Measurements from ENCODE around the gene ASB4. TPM values are rescaled to one million over a fixed set of nuclear protein-coding genes. Genes with fewer than 3 reads are reported as not detected.

The ASB4 gene
- total RNA-seq, 4 donors from 2014 or later: 0.34 to 1.5 TPM; not detected in 2

GRCh38 chr7:95491634-95492314, 6.0 kb downstream of the ASB4 start:
- TF ChIP-seq POLR2A (IDR thresholded peaks at IDR 0.05): no peak
- TF ChIP-seq, protein P1, sequence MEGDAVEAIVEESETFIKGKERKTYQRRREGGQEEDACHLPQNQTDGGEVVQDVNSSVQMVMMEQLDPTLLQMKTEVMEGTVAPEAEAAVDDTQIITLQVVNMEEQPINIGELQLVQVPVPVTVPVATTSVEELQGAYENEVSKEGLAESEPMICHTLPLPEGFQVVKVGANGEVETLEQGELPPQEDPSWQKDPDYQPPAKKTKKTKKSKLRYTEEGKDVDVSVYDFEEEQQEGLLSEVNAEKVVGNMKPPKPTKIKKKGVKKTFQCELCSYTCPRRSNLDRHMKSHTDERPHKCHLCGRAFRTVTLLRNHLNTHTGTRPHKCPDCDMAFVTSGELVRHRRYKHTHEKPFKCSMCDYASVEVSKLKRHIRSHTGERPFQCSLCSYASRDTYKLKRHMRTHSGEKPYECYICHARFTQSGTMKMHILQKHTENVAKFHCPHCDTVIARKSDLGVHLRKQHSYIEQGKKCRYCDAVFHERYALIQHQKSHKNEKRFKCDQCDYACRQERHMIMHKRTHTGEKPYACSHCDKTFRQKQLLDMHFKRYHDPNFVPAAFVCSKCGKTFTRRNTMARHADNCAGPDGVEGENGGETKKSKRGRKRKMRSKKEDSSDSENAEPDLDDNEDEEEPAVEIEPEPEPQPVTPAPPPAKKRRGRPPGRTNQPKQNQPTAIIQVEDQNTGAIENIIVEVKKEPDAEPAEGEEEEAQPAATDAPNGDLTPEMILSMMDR (IDR thresholded peaks at IDR 0.05): no peak
- Histone ChIP-seq H3K9me3 (no peaks in the 10 kb centered on the region), H3K27ac (no peak overlapping the region), H3K4me1 (no peaks in the 10 kb centered on the region), H3K36me3 (no peaks in the 10 kb centered on the region), H3K27me3 (no peaks in the 10 kb centered on the region), H3K4me3 (no peak overlapping the region)
- no peak for DNase-seq
- intact Hi-C loops (cut with DNase I; ENCODE audit: low total_unique reads): no loop called here

DNA sequence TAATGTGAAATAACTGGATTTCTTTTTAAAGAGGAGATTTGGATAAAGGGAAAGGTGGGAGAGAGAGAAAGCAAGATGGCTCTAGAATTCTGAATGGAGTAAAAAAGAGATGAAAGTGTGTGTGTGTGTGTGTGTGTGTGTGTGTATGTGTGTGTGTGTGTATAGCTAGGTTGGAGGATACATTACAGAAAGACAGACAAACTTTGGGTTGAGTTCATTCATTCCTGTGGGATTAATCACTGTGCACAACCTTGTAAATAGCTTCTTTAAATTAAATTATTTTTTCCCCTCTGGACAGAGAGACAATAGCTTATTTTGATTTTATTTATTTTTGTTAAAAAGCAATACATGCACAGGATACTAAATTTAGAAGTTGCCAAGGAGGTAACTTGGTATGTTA, 7.5 kb downstream of the ASB4 start:
- Histone ChIP-seq H3K4me3 (no peak overlapping the region), H3K36me3 (no peaks in the 10 kb centered on the region), H3K27me3 (no peaks in the 10 kb centered on the region), H3K9me3 (no peaks in the 10 kb centered on the region), H3K4me1 (no peaks in the 10 kb centered on the region), H3K27ac (no peak overlapping the region)
- no peak for TF ChIP-seq POLR2A (IDR thresholded peaks at IDR 0.05)
- TF ChIP-seq, protein P1 (IDR thresholded peaks at IDR 0.05): no peak
- intact Hi-C loops (cut with DNase I; ENCODE audit: low total_unique reads): no loop called here
- DNase-seq: no peak

- Histone ChIP-seq H3K27me3 (no peaks in the 10 kb centered on the region), H3K4me1 (no peaks in the 10 kb centered on the region), H3K27ac (no peak overlapping the region), H3K9me3 (no peaks in the 10 kb centered on the region), H3K36me3 (no peaks in the 10 kb centered on the region), H3K4me3 (no peak overlapping the region)
- intact Hi-C loops (cut with DNase I; ENCODE audit: low total_unique reads): no loop called here
- no peak for TF ChIP-seq POLR2A (IDR thresholded peaks at IDR 0.05)
- TF ChIP-seq, protein P1 (IDR thresholded peaks at IDR 0.05): no peak
- no peak for DNase-seq
These were observed 8.1 kb downstream of the ASB4 start for GRCh38 chr7:95493844-95494243.

DNA sequence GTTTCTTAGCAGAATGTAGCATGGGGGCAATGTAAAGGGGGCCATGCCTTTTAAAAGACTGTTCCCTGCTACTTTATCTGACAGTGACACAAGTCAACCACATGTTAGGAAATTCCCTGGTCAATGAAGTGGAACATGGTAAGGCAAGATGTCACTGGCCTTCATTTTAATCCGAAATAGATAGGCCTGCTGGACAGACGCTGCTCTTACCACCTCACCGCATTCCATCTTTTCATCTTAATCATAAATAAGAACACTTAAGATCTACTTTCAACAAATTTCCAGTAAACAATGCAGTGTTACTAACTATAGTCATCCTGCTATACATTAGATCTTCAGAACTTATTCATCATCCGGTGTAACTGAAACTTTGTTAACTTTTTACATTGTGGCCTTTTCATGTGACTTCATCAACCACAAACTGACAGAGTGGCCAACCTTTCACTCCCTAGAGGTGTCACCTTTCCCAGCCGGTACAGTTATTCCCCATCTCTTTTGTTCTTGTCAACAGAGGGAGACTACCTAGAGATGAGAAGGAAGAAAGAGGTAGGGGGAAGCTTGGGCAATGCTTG, 15.6 kb downstream of the ASB4 start:
- no peak for DNase-seq
- no peaks in the 10 kb centered on the region for H3K9me3 ChIP-seq
- no peaks in the 10 kb centered on the region for H3K4me1 ChIP-seq
- intact Hi-C loops (cut with DNase I; ENCODE audit: low total_unique reads): no loop called here
- TF ChIP-seq, protein P1 (IDR thresholded peaks at IDR 0.05): no peak
- no peak for TF ChIP-seq POLR2A (IDR thresholded peaks at IDR 0.05)
- no peak overlapping the region for H3K4me3 ChIP-seq
- H3K27me3 ChIP-seq: no peaks in the 10 kb centered on the region
- no peaks in the 10 kb centered on the region for H3K36me3 ChIP-seq
- no peak overlapping the region for H3K27ac ChIP-seq

GRCh38 chr7:95502403-95502802, 16.7 kb downstream of the ASB4 start:
- Histone ChIP-seq H3K4me1 (no peaks in the 10 kb centered on the region), H3K9me3 (no peaks in the 10 kb centered on the region), H3K36me3 (no peaks in the 10 kb centered on the region), H3K4me3 (no peak overlapping the region), H3K27ac (no peak overlapping the region), H3K27me3 (no peaks in the 10 kb centered on the region)
- intact Hi-C loops (cut with DNase I; ENCODE audit: low total_unique reads): no loop called here
- TF ChIP-seq, protein P1 (IDR thresholded peaks at IDR 0.05): no peak
- TF ChIP-seq POLR2A (IDR thresholded peaks at IDR 0.05): no peak
- no peak for DNase-seq

Measured in uterus (tissue), 4 donors.